Measurements from ENCODE around the gene OTOF. TPM values are rescaled to one million over a fixed set of nuclear protein-coding genes. Genes with fewer than 3 reads are reported as not detected.

The OTOF gene
- polyA plus RNA-seq, 3 donors = 0.51 TPM; not detected in 2

DNA sequence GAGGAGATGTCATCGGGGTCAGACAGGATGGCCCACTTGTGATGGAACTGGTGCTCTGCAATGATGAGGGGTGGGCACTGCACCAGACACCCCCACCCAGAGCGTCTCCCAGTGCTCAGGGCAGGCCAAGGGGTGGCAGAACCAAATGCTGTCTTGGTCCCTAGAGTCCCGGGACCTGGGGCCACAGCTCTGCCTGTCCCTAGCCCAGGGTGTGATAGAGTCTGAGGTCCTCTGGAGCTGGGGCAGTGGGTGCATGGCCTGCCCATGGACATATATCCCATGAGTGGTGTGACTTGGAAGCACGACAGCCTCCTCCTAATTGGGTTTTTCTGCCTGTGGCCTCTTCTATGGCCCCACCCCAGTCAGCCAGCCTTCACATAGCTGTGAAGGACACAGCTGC lies 6.7 kb upstream of the OTOF start:
- WGBS (ENCODE audit: insufficient coverage) = 56% methylated on average over 2 of the region's 4 CpGs
- no peaks in the 10 kb centered on the region for H3K79me2 ChIP-seq (ENCODE audit: insufficient read depth, low read length)

DNA sequence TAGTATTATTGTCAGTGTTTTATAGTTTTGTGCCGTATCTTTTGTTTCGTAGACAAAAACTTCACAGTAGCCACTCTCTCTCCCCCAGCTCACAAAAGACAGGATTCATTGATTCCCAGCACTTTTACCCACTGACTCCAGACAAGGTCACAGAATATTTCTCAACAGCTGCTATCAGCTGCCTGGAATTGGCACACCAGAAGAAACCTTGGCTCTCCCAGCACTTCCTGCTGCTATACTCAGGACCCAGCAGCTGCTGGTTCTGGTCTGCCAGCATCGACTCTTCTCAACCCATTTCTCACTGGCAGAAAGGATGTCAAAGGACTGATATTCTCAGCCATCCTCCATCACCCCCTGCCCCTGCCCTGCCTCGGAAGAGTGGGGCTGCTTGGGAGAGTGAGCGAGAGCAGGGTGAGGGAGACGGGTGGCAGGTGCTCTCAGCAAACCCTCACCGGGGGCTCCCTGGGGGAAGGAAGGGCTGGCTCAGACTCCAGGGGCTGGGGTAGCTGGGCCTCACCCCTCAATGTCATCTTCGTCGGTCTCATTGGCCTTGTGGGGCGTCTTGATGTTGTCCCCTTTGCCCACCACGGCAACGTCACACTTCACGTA lies 6.1 kb upstream of the OTOF start:
- intact Hi-C loops (cut with micrococcal nuclease) = no loop called here
- no peak overlapping the region for H3K4me2 ChIP-seq (replicated peaks; ENCODE audit: extremely low read depth, low read length, poor library complexity, severe bottlenecking)
- H3K9me3 ChIP-seq (replicated peaks in 1 of 2; ENCODE audit: control insufficient read depth in 1 of 2, insufficient read depth in 1 of 2, low read length in 2 of 2) = no peaks in the 10 kb centered on the region
- H3K27me3 ChIP-seq (ENCODE audit: control insufficient read depth in 2 of 2, insufficient read depth in 2 of 2, low read length in 2 of 2) = no peaks in the 10 kb centered on the region
- H3K27ac Mint-ChIP-seq = no peak overlapping the region
- H3K9me3 Mint-ChIP-seq = peaks cover 0 to 3% (median 0%) of the 10 kb centered on the region in 7 donors
- H3K9ac ChIP-seq (ENCODE audit: insufficient read depth, low read length, poor library complexity, severe bottlenecking) = no peak overlapping the region
- H3K4me1 ChIP-seq (ENCODE audit: control insufficient read depth in 1 of 2, insufficient read depth in 2 of 2, low read length in 2 of 2) = no peaks in the 10 kb centered on the region
- H3K27ac ChIP-seq (ENCODE audit: low read depth in 1 of 2, low read length in 2 of 2) = no peak overlapping the region
- H3K36me3 Mint-ChIP-seq = no peaks in the 10 kb centered on the region
- peaks cover 2% of the 10 kb centered on the region for H3K4me1 Mint-ChIP-seq
- 84% methylated on average over 6 of the region's 13 CpGs for WGBS (ENCODE audit: insufficient coverage)
- peaks cover 5 to 10% (median 5%) of the 10 kb centered on the region in 3 donors for H3K27me3 Mint-ChIP-seq (ENCODE audit: low read depth in 3 of 3)
- H3K79me2 ChIP-seq (ENCODE audit: insufficient read depth, low read length) = no peaks in the 10 kb centered on the region
- no peaks in the 10 kb centered on the region for H3K36me3 ChIP-seq (replicated peaks in 1 of 2; ENCODE audit: control insufficient read depth in 1 of 2, insufficient read depth in 2 of 2, low read length in 2 of 2)
- H2AFZ ChIP-seq (ENCODE audit: insufficient read depth, low read depth, low read length, poor library complexity, severe bottlenecking) = no peak overlapping the region
- no peak overlapping the region for H3K4me3 Mint-ChIP-seq
- no peaks in the 10 kb centered on the region for H4K20me1 ChIP-seq (ENCODE audit: insufficient read depth, low read length)
- TF ChIP-seq, protein P1, sequence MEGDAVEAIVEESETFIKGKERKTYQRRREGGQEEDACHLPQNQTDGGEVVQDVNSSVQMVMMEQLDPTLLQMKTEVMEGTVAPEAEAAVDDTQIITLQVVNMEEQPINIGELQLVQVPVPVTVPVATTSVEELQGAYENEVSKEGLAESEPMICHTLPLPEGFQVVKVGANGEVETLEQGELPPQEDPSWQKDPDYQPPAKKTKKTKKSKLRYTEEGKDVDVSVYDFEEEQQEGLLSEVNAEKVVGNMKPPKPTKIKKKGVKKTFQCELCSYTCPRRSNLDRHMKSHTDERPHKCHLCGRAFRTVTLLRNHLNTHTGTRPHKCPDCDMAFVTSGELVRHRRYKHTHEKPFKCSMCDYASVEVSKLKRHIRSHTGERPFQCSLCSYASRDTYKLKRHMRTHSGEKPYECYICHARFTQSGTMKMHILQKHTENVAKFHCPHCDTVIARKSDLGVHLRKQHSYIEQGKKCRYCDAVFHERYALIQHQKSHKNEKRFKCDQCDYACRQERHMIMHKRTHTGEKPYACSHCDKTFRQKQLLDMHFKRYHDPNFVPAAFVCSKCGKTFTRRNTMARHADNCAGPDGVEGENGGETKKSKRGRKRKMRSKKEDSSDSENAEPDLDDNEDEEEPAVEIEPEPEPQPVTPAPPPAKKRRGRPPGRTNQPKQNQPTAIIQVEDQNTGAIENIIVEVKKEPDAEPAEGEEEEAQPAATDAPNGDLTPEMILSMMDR (IDR thresholded peaks at IDR 0.05) = no peak
- DNase-seq = no peak
- H3K4me3 ChIP-seq (replicated peaks in 1 of 3; ENCODE audit: low read depth in 2 of 3, low read length in 3 of 3) = no peak overlapping the region

More for the DNA sequence above, 6.7 kb upstream of the OTOF start:
- intact Hi-C loops (cut with micrococcal nuclease) = no loop called here
- Mint-ChIP-seq H3K4me3 (no peak overlapping the region), H3K36me3 (no peaks in the 10 kb centered on the region), H3K27ac (no peak overlapping the region), H3K4me1 (peaks cover 2% of the 10 kb centered on the region), H3K27me3 (ENCODE audit: low read depth in 3 of 3) (peaks cover 5 to 7% (median 5%) of the 10 kb centered on the region in 3 donors), H3K9me3 (peaks cover 0 to 3% (median 0%) of the 10 kb centered on the region in 7 donors)
- TF ChIP-seq, protein P1 (IDR thresholded peaks at IDR 0.05) = no peak
- Histone ChIP-seq H3K36me3 (replicated peaks in 1 of 2; ENCODE audit: control insufficient read depth in 1 of 2, insufficient read depth in 2 of 2, low read length in 2 of 2) (no peaks in the 10 kb centered on the region), H3K4me2 (replicated peaks; ENCODE audit: extremely low read depth, low read length, poor library complexity, severe bottlenecking) (no peak overlapping the region), H3K27ac (ENCODE audit: low read depth in 1 of 2, low read length in 2 of 2) (no peak overlapping the region), H3K9ac (ENCODE audit: insufficient read depth, low read length, poor library complexity, severe bottlenecking) (no peak overlapping the region), H3K9me3 (replicated peaks in 1 of 2; ENCODE audit: control insufficient read depth in 1 of 2, insufficient read depth in 1 of 2, low read length in 2 of 2) (no peaks in the 10 kb centered on the region), H3K27me3 (ENCODE audit: control insufficient read depth in 2 of 2, insufficient read depth in 2 of 2, low read length in 2 of 2) (no peaks in the 10 kb centered on the region), H2AFZ (ENCODE audit: insufficient read depth, low read depth, low read length, poor library complexity, severe bottlenecking) (no peak overlapping the region), H3K4me3 (replicated peaks in 1 of 3; ENCODE audit: low read depth in 2 of 3, low read length in 3 of 3) (no peak overlapping the region), H3K4me1 (ENCODE audit: control insufficient read depth in 1 of 2, insufficient read depth in 2 of 2, low read length in 2 of 2) (no peaks in the 10 kb centered on the region), H4K20me1 (ENCODE audit: insufficient read depth, low read length) (no peaks in the 10 kb centered on the region)
- DNase-seq = no peak

Data from CD14-positive monocyte (primary cell).